OCI-LY3 (cell line): ENCODE results near the gene ATP5F1C.

Experiments used
- H2AFZ ChIP-seq: fragments of 200-600, 300-600 bp; shearing (Covaris generic); 2 replicates; pipeline ENCODE4 v1.6.0; 2014; ENCODE audit warnings: antibody characterized with exemption, low read depth, low read length
- H3K27ac ChIP-seq: fragments of 200-600, 300-600 bp; sonication (generic); 2 replicates; pipeline ENCODE4 v1.5.1; 2014; ENCODE audit warnings: mild to moderate bottlenecking, low read length, moderate library complexity, mixed read lengths
- H3K27me3 ChIP-seq: fragments of 200-600, 300-600 bp; sonication (generic); 2 replicates; pipeline ENCODE4 v1.6.1; 2014; ENCODE audit warnings: low read depth, low read length, mixed read lengths
- H3K36me3 ChIP-seq: fragments of 200-600, 300-600 bp; sonication (generic); replicated peaks from 2 replicates; pipeline ENCODE3; 2014; ENCODE audit warnings: low read depth, low read length, mixed read lengths
- H3K4me1 ChIP-seq: fragments of 300-600, 200-600 bp; sonication (generic); 2 replicates; pipeline ENCODE4 v1.6.1; 2014; ENCODE audit warnings: low read length, mixed read lengths
- H3K4me2 ChIP-seq: fragments of 200-600, 300-600 bp; sonication (generic); 2 replicates; pipeline ENCODE4 v1.6.1; 2014; ENCODE audit warnings: low read length, mixed read lengths
- H3K4me3 ChIP-seq: fragments of 300-600, 200-600 bp; sonication (generic); 2 replicates; pipeline ENCODE4 v1.5.1; 2014; ENCODE audit warnings: antibody characterized with exemption, mild to moderate bottlenecking, low read length, moderate library complexity
- H3K79me2 ChIP-seq: fragments of 300-600, 200-600 bp; shearing (Covaris generic); 2 replicates; pipeline ENCODE4 v1.6.1; 2014; ENCODE audit warnings: mild to moderate bottlenecking, low read length, mixed read lengths
- H3K9ac ChIP-seq: fragments of 300-600, 200-600 bp; shearing (Covaris generic); 2 replicates; pipeline ENCODE4 v1.6.0; 2014; ENCODE audit warnings: mild to moderate bottlenecking, low read length, moderate library complexity
- H3K9me3 ChIP-seq: fragments of 200-600, 300-600 bp; shearing (Covaris generic); 2 replicates; pipeline ENCODE4 v1.6.1; 2014; ENCODE audit warnings: low read length, mixed read lengths; ENCODE audit not compliant: insufficient read depth
- H4K20me1 ChIP-seq: fragments of 200-600, 300-600 bp; sonication (generic); 2 replicates; pipeline ENCODE4 v1.6.1; 2016; ENCODE audit warnings: low read length, mixed read lengths; ENCODE audit not compliant: insufficient read depth
- EZH2phosphoT487 ChIP-seq: fragments of 200-600 bp; shearing (Covaris generic); IDR thresholded peaks from 2 replicates; pipeline ENCODE4 v1.6.1; 2018; ENCODE audit warnings: antibody characterized with exemption, mixed run types, low read depth
- TF ChIP-seq, protein P1 (sequence below): fragments of 200-600, 300-600 bp; sonication (generic); IDR thresholded peaks from 2 replicates; pipeline ENCODE4 v1.5.1; 2014; ENCODE audit warnings: antibody characterized with exemption, low read length, low read depth

The ATP5F1C gene

DNA sequence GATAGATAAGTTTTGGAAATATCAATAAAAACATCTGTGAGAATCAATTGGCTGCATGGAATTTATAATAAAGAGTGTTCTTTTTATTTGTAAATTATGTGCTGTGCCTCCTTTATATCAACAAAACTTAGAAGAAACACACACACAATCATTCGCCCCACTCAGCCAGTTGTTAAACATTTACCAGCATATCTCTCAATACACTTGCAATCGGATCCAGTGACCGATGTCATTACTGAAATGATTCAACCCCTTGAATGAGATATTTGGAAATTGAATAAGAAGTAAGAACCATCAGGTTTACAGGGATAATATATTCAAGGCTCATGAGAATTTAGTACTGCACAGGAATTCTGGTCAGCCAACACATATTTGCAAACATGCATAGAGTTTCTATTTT, 65.9 kb downstream of the ATP5F1C start:
- H3K4me2 ChIP-seq: no peak overlapping the region
- no peaks in the 10 kb centered on the region for H3K79me2 ChIP-seq
- H2AFZ ChIP-seq: no peak overlapping the region
- no peaks in the 10 kb centered on the region for H4K20me1 ChIP-seq
- no peak for TF ChIP-seq EZH2phosphoT487
- TF ChIP-seq, protein P1, sequence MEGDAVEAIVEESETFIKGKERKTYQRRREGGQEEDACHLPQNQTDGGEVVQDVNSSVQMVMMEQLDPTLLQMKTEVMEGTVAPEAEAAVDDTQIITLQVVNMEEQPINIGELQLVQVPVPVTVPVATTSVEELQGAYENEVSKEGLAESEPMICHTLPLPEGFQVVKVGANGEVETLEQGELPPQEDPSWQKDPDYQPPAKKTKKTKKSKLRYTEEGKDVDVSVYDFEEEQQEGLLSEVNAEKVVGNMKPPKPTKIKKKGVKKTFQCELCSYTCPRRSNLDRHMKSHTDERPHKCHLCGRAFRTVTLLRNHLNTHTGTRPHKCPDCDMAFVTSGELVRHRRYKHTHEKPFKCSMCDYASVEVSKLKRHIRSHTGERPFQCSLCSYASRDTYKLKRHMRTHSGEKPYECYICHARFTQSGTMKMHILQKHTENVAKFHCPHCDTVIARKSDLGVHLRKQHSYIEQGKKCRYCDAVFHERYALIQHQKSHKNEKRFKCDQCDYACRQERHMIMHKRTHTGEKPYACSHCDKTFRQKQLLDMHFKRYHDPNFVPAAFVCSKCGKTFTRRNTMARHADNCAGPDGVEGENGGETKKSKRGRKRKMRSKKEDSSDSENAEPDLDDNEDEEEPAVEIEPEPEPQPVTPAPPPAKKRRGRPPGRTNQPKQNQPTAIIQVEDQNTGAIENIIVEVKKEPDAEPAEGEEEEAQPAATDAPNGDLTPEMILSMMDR: no peak
- no peak overlapping the region for H3K27ac ChIP-seq
- no peak overlapping the region for H3K9ac ChIP-seq
- no peak overlapping the region for H3K4me3 ChIP-seq
- no peaks in the 10 kb centered on the region for H3K36me3 ChIP-seq
- no peaks in the 10 kb centered on the region for H3K9me3 ChIP-seq
- no peaks in the 10 kb centered on the region for H3K27me3 ChIP-seq
- no peaks in the 10 kb centered on the region for H3K4me1 ChIP-seq

DNA sequence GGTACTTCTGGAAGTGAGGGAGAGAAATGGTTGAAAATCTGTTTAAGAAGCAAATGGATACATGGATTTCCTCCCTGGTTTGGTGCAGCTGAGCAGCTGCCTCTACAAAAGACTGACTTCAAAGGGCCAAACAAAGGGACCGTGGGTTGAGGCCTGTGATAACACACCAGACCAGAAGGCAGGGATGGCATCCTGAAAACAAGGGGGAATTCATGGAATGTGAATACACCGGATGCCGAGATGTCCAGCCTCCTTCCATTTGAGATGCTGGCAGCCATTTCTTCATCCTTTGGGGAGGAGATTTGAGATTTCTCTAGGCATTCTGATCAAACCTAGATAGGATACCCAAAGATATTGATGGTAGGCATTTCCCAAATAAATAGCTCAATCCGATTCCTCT, 67.2 kb downstream of the ATP5F1C start:
- no peaks in the 10 kb centered on the region for H4K20me1 ChIP-seq
- H3K9me3 ChIP-seq: no peaks in the 10 kb centered on the region
- no peaks in the 10 kb centered on the region for H3K27me3 ChIP-seq
- H3K9ac ChIP-seq: no peak overlapping the region
- H3K27ac ChIP-seq: no peak overlapping the region
- no peak overlapping the region for H2AFZ ChIP-seq
- H3K36me3 ChIP-seq: no peaks in the 10 kb centered on the region
- H3K4me2 ChIP-seq: no peak overlapping the region
- H3K79me2 ChIP-seq: no peaks in the 10 kb centered on the region
- H3K4me1 ChIP-seq: no peaks in the 10 kb centered on the region
- no peak overlapping the region for H3K4me3 ChIP-seq
- TF ChIP-seq, protein P1: no peak
- no peak for TF ChIP-seq EZH2phosphoT487

DNA sequence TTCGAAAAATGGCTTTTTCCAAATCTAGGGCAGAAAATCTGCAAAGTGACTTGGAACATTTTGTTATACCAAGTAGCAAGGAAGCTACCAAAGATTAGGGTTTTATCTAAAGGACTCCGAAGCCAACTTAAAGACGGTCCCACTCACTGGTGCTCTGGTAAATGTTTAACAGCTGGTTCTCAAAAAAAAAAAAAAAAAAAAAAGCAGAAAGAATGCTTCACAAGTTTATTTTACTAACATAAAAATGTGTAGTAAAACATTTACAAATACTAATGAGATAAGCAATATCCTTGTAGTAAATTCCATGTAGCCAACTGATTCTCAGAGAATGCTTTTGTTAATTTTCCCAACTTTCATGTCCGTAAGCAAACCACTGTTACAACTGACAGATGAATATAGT, 68.7 kb downstream of the ATP5F1C start:
- H3K4me3 ChIP-seq: no peak overlapping the region
- H3K4me2 ChIP-seq: no peak overlapping the region
- no peak overlapping the region for H3K27ac ChIP-seq
- H3K27me3 ChIP-seq: no peaks in the 10 kb centered on the region
- no peak overlapping the region for H3K9ac ChIP-seq
- TF ChIP-seq, protein P1: no peak
- TF ChIP-seq EZH2phosphoT487: no peak
- H2AFZ ChIP-seq: no peak overlapping the region
- H3K36me3 ChIP-seq: peaks cover 2% of the 10 kb centered on the region
- H3K9me3 ChIP-seq: no peaks in the 10 kb centered on the region
- H3K79me2 ChIP-seq: no peaks in the 10 kb centered on the region
- no peaks in the 10 kb centered on the region for H4K20me1 ChIP-seq
- no peaks in the 10 kb centered on the region for H3K4me1 ChIP-seq

DNA sequence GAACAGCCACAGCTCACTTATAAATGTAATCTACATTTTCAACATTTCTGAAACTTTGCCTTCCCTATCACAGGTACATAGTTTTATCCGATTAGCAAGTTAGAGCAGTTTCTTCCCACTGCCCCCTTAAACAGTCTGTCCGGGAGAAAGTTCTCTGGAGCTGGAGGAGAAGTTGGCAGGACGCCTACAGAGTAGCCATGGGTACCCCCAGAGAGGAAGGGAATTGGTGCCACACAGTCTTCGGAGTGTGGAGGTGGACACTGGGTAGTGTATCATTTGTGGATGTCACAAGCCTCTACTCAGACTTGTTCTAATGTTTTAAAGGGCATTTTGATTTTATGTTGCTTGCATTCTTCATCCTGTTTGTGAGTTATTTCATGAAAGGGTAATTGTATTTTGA, 69.3 kb downstream of the ATP5F1C start:
- TF ChIP-seq, protein P1: no peak
- no peak for TF ChIP-seq EZH2phosphoT487
- no peak overlapping the region for H3K4me2 ChIP-seq
- peaks cover 4% of the 10 kb centered on the region for H3K36me3 ChIP-seq
- no peak overlapping the region for H2AFZ ChIP-seq
- H3K4me1 ChIP-seq: no peaks in the 10 kb centered on the region
- no peaks in the 10 kb centered on the region for H3K27me3 ChIP-seq
- H3K27ac ChIP-seq: no peak overlapping the region
- no peak overlapping the region for H3K9ac ChIP-seq
- H4K20me1 ChIP-seq: no peaks in the 10 kb centered on the region
- H3K79me2 ChIP-seq: no peaks in the 10 kb centered on the region
- peaks cover 5% of the 10 kb centered on the region; the same call in 1 of the 2 replicates for H3K9me3 ChIP-seq
- no peak overlapping the region for H3K4me3 ChIP-seq
